Effector CD4-positive, alpha-beta T cell (primary cell): ENCODE results near the gene SLC50A1.
"Not testable (repeated sequence)": the region's sequence is repeated elsewhere in the genome, so short reads cannot be mapped to it uniquely, and the experiment has no call there.

ENCODE experiments used
- DNase-seq: peaks from one replicate; pipeline ENCODE4 v3.0.0-alpha.2; 2020

SLC50A1 gene

GRCh38 chr1:155137154-155137949, 1.7 kb downstream of the SLC50A1 start:
- DNase-seq, result no peak

DNA sequence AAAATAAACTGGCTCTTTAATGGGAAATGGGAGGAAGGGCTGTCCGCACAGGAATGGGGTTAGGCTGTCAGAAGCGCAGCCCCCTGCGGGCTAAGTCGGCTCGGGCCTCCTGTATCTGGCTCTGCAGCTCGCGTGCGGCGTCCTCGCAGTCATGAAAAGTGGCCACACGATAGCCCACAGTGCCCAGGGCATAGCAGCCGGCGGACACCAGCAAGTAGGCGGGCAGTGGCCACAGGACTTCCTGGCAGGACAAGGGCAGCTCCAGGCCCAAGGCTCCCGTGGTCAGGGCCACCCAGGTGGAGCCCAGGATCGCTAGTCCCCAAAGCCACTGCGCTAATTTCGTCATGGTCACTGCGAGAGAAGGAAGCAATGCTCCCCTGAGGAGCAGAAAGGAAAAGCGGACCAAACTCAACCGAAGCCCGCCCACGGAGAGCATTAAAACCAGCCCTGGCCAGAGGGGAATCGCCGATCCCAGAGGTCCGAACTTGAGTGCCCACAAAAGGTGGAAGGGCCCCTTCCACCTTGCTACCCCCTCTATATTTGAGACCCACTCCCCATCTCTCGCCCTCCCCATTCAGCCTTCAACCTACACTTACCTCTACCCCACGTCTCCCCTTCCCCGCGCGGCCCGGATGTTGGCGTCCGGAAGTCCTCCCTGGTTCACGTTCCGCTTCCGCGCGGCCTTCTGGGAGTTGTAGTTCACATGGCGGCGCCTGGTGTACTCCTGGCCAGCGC, 4.4 kb downstream of the SLC50A1 start, which contains the start of gene DPM3:
Gene DPM3 (minus strand): TSS at position 637 of the 735 bp plus-strand sequence. CDS start 291 bp downstream, at position 346.
- peak; percentile 90 for DNase-seq

GRCh38 chr1:155140630-155140953, 4.9 kb downstream of the SLC50A1 start:
- no peak for DNase-seq

GRCh38 chr1:155141749-155142148, 6.1 kb downstream of the SLC50A1 start:
- DNase-seq, result no peak

DNA sequence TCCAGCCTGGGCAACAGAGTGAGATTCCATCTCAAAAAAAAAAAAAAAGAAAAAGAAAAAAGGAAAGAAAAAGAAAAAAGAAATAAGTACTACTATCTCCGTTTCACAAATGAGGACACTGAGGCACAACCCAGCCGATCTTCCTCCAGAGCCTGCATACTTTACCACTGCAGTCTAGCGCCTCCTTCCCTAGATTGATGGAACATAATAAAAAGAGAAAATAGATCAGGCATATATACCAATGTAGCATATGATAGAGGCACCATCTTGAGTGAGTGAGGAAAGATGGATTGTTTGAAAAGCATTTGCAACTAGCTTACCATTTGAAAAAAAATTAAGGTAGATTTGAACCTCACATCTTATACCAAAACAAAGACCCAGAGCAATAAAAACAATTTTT, 9.8 kb downstream of the SLC50A1 start:
- DNase-seq, result no peak

DNA sequence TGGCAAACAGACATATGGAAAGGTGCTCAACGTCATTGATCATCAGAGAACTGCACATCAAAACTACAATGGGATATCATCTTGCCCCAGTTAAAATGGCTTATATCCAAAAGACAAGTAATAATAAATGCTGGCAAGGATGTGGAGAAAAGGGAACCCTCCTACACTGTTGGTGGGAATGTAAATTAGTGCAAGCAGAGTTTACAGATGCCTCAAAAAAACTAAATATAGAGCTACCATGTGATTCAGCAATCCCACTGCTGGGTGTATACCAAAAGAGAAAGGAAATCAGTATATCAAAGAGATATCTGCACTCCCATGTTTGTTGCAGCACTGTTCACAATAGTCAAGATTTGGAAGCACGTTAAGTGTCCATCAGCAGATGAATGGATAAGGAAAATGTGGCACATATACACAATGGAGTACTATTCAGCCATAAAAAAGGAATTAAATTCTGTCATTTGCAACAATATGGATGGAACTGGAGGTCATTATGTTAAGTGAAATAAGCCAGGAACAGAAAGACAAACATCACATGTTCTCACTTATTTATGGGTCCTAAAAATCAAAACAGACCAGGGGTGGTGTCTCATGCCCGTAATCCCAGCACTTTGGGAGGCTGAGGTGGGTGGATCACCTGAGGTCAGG, 20.5 kb downstream of the SLC50A1 start:
- not testable (repeated sequence) for DNase-seq

DNA sequence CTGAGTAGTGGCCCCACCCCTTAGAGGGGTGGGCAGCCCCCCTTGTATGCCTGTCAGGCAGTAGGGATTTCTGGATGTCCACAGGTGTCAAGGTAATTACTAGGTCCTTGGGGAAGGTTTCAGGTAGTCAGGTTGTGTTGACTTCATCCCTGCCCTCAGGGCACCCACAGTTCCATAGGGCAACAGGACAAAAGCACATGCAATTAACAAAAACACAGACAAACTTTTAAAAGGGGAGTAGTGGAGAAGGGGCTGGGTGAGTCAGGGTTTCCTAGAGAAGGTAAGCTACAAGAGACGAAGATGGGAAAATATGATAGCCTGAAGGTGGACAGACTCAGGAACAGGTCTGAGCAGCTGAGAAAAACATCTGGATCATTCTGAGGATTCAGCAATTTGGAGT, 23.3 kb downstream of the SLC50A1 start:
- DNase-seq, result no peak

DNA sequence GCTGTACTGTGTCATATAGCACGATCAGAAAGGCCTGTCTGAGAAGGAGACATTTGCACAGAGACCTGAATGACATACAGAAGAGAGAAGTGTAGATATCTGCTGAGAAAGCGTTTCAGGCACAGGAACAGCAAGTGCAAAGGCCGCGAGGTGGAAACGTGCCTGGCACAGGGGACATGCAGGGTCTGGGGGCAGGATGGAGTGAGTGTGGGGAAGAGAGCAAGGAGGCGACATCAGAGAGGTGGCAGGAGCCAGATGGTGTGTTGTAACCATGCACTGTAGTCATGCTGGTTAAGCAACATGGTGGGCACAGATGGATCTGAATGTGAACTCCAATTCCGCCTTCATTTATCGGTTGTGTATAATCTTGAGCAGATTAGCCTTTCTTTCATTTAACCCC, 24.5 kb downstream of the SLC50A1 start:
- DNase-seq, result no peak

- DNase-seq, result not testable (repeated sequence)
Measured at GRCh38 chr1:155162631-155163030, 27.0 kb downstream of the SLC50A1 start.

DNA sequence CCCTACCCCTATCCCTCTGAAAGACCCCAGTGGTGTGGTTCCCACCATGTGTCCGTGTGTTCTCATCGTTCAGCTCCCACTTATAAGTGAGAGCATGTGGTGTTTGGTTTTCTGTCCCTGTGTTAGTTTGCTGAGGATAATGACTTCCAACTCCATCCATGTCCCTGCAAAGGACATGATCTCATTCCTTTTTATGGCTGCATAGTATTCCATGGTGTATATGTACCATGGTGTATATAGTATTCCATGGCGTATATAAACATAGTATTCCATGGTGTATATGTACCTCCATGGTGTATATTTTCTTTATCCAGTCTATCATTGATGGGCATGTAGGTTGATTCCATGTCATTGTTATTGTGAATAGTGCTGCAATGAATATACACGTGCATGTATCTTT, 28.1 kb downstream of the SLC50A1 start:
- not testable (repeated sequence) for DNase-seq

- not testable (repeated sequence) for DNase-seq
Measured at GRCh38 chr1:155164625-155165024, 29.0 kb downstream of the SLC50A1 start.

GRCh38 chr1:155166051-155166470, 30.4 kb downstream of the SLC50A1 start:
- DNase-seq, result no peak

DNA sequence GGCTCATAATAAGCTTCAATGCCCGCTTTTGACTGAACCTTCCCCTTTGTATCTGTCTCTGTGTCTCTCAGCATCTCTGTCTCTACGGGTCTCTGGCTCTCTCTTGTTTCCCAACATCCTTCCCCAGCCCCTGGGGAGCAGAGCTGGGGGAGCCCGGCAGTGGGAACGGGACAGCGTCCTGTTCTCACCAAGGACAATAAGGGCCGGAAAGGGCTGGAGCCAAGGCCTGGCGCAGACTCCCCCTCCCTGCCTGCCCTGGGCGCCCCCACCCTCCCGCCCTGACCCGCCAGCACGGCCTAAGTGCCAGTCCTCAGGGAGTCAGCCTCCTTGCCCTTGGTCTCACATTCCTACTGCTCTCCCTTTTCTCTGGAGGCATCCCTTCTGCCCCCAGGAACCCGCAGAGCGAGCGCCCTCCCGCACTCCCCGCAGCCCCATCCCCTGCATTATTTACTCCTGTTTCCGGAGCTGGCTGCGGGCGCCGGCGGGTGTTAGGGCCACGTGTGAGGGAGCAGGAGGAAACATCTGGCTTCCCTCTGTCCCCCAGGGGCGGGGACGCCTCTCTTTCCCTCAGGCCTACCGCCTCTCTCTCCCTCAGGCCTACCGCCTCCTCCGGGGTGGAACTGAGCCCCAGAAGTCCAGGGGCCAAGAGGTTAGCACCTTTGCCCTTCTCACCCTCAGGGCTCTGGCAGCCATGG, 31.0 kb downstream of the SLC50A1 start:
- no peak for DNase-seq

DNA sequence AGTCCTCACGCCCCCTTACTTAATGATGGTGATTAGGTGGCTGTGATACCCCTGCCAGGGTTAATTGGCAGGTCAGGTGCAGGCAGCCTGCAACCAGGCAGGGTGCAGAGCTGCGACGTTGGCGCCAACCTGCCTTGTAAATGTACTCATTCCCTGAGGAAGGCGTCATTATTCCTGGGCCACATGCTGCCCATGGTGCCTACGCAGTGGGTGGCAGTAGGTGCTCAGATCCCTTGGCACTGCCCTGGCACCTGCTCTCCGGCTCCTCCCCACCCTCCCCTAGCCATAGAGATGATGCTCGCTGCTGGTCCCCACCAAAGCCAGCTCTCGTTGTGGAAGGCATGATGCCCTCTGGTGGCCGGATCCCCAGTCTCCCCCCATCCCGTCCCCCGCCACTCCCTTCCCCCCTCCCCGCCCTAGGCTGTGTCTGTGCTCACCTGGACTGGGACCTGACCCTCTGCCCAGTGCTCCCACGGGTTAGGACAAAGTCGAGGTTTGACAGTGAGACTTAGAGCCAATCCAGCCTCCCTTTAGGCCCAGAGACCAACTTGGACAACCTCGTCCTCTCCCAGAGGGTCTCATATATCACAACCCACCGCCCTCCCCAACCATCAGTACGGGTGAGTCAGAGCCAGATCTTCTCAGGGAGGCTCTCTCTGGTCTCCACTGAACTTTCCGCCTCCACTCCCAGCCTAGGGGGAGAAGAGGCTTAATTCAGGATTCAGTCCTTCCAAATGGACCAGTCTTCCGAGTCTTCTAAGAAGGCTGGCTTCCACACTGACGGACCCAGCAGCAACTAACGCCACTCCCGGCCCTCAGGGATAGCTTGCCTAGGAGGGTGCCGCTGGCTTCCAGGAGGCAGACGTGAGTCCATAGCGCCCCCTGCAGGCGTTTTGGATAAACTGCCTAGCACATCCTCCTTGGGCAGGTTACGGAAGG, 31.8 kb downstream of the SLC50A1 start:
- DNase-seq, result peak; percentile 83

DNA sequence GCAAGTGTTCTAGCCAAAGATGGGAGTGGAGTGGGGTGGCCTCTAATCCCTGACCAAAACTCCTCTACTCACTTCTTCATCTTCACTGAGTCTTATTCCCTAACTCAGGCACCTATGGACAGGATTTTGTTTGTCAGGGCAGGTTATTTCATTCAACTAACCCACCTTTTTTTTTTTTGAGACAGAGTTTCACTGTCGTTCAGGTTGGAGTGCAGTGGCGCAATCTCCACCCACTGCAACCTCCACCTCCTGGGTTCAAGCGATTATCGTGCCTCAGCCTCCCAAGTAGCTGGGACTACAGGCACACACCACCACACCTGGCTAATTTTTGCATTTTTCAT, 32.4 kb downstream of the SLC50A1 start:
- not testable (repeated sequence) for DNase-seq

GRCh38 chr1:155168456-155169210, 33.0 kb downstream of the SLC50A1 start:
- DNase-seq, result no peak

- DNase-seq, result no peak
Measured at GRCh38 chr1:155169541-155169940, 33.9 kb downstream of the SLC50A1 start.

DNA sequence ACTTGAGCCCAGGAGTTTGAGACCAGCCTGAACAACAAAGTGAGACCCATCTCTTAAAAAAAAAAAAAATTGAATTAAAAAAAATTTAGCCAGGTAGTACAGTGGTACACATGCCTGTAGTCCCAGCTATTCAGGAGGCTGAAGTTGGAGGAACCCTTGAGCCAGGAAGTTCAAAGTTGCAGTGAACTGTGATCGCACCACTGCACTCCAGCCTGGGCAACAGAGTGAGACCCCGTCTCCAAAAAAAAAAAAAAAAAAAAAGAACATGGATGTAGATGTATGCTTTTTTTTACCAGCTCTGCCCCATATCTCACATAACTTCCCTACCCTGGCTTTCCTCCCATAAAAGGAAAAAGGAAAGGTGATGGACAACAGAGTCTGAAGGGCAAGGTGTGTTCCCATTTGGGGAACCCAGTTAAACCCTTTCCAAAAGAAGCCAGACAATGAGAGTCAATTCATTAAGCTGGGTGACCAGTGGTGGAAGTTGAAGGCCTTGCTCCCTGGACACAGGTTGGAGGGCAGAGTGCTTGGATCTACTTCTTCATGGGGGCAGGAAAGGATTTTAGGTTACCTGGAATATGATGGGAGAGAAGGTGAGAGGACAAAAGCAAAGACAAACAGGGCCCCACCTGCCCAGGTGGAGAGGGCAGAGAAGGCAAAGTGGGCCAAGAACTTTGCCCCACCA, 34.6 kb downstream of the SLC50A1 start:
- no peak for DNase-seq

DNA sequence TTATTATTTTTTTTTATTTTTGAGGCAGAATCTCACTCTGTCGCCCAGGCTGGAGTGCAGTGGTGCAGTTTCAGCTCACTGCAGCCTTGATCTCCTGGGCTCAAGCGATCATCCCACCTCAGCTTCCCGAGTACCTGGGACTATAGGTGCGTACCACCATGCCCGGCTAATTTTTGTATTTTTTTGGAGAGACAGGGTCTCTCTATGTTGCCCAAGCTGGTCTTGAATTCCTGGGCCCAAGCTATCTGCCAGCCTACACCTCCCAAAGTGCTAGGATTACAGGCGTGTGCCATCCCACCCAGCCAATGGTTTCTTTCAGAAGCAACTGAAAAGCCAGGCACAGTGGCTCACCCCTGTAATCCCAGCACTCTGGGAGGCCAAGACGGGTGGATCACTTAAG, 35.2 kb downstream of the SLC50A1 start:
- DNase-seq, result no peak
